GM12878 (cell line): ENCODE results near the gene PLEKHA6. TPM values are rescaled to one million over a fixed set of nuclear protein-coding genes. Genes with fewer than 3 reads are reported as not detected.

Source experiments
- ATAC-seq: fragments of 200-7000 bp; cut with Tn5 transposase; 3 replicates; pipeline ENCODE4 v1.9.1; 2020; ENCODE audit warnings: mild to moderate bottlenecking, moderate library complexity
- BruUV-seq: library from RNA; stranded (reverse); fragments of 400-500 nt; replicated peaks from 2 replicates; lab custom pipeline; 2021; lab: Mats Ljungman, UMichigan
- CTCF ChIA-PET: fragments of 300-600 bp; sonication (Branson Sonifier 250); formaldehyde crosslinking; extraction: SDS; loops from one replicate; lab custom pipeline; 2021; ENCODE audit warnings: inconsistent platforms; lab: Yijun Ruan, JAX
- POLR2A ChIA-PET: fragments of 350-600 bp; formaldehyde crosslinking; extraction: SDS; loops from one replicate; lab custom pipeline; 2021; ENCODE audit warnings: inconsistent platforms; lab: Charles Lee
- RAD21 ChIA-PET: fragments of 300-600 bp; sonication (Branson Sonifier 250); formaldehyde crosslinking; loops from one replicate; lab custom pipeline; 2023; ENCODE audit warnings: antibody characterized with exemption; ENCODE audit not compliant: unreplicated experiment; lab: Charles Lee
- SMC1A ChIA-PET: fragments of 300-600 bp; sonication (Branson Sonifier 250); formaldehyde crosslinking; loops from one replicate; lab custom pipeline; 2023; ENCODE audit not compliant: unreplicated experiment, uncharacterized antibody; lab: Charles Lee
- DNase-seq: peaks from one replicate; pipeline ENCODE4 v3.0.0-alpha.2; 2011; ENCODE audit warnings: low read depth, low spot score
- FAIRE-seq: peaks from 3 replicates; lab custom pipeline; 2011; peaks lifted over from hg19 to GRCh38; lab: Jason Lieb, UNC
- H2AFZ ChIP-seq: 2 replicates; pipeline ENCODE4 v1.6.0; 2011; ENCODE audit warnings: low read depth, low read length, control low read depth; ENCODE audit not compliant: control insufficient read depth
- H3K27ac ChIP-seq: 2 replicates; pipeline ENCODE4 v1.5.1; 2011; ENCODE audit warnings: control low read depth; ENCODE audit not compliant: control insufficient read depth, insufficient read depth
- H3K27me3 ChIP-seq, 2 experiments: replicated peaks in 1 of 2; 2 replicates each; pipeline versions ENCODE4 v1.6.0 to v1.6.1; 2011; ENCODE audit warnings: low read length in 1 of 2; ENCODE audit not compliant: control insufficient read depth in 2 of 2, insufficient read depth in 2 of 2
- H3K36me3 ChIP-seq, 2 experiments: 2 replicates each; pipeline ENCODE4 v1.5.1; 2011; ENCODE audit warnings: low read length in 1 of 2; ENCODE audit not compliant: control insufficient read depth in 2 of 2, insufficient read depth in 2 of 2
- H3K4me1 ChIP-seq: 2 replicates; pipeline ENCODE4 v1.6.1; 2011; ENCODE audit warnings: mild to moderate bottlenecking, low read length, moderate library complexity, mixed read lengths; ENCODE audit not compliant: control insufficient read depth, insufficient read depth
- H3K4me2 ChIP-seq: 2 replicates; pipeline ENCODE4 v1.6.0; 2011; ENCODE audit warnings: control low read depth; ENCODE audit not compliant: control insufficient read depth, insufficient read depth
- H3K4me3 ChIP-seq: fragments of 200-600 bp; sonication (generic); 2 replicates; pipeline ENCODE4 v1.5.1; 2016
- H3K79me2 ChIP-seq: 2 replicates; pipeline ENCODE4 v1.6.0; 2011; ENCODE audit warnings: low read length; ENCODE audit not compliant: control insufficient read depth, insufficient read depth
- H3K9ac ChIP-seq: 2 replicates; pipeline ENCODE4 v1.8.0; 2011; ENCODE audit warnings: low read length, control low read depth, mixed read lengths; ENCODE audit not compliant: control insufficient read depth, insufficient read depth
- H3K9me3 ChIP-seq: replicated peaks from 3 replicates; pipeline ENCODE4 v1.5.1; 2011; ENCODE audit warnings: mild to moderate bottlenecking, low read length; ENCODE audit not compliant: control insufficient read depth, insufficient read depth
- H4K20me1 ChIP-seq: 2 replicates; pipeline ENCODE4 v1.6.0; 2011; ENCODE audit not compliant: control insufficient read depth, insufficient read depth
- BHLHE40 ChIP-seq, 2 experiments: fragments of 450-650 bp in 1 of 2; IDR thresholded peaks; 2 replicates each; pipeline ENCODE4 v1.6.1; 2011 to 2017; ENCODE audit warnings: low read depth in 2 of 2, borderline replicate concordance in 1 of 2, improper control_type of control experiment in 1 of 2, low read length in 1 of 2, mild to moderate bottlenecking in 1 of 2
- FOXM1 ChIP-seq: IDR thresholded peaks from 2 replicates; pipeline ENCODE4 v1.6.1; 2012; ENCODE audit warnings: low read depth, mild to moderate bottlenecking, inconsistent platforms, low read length, moderate library complexity
- MEF2B ChIP-seq: fragments of 450-650 bp; IDR thresholded peaks from 2 replicates; pipeline ENCODE4 v1.6.1; 2018; ENCODE audit warnings: mild to moderate bottlenecking, moderate library complexity; ENCODE audit not compliant: partially characterized antibody, poor library complexity, severe bottlenecking
- ZBED1 ChIP-seq: IDR thresholded peaks from 2 replicates; pipeline ENCODE4 v1.6.1; 2016; ENCODE audit warnings: borderline replicate concordance
- ZNF24 ChIP-seq: fragments of 450-650 bp; IDR thresholded peaks from 2 replicates; pipeline ENCODE4 v1.6.1; 2017; ENCODE audit warnings: antibody characterized with exemption, mild to moderate bottlenecking
- WGBS: methylation state at CpG from one replicate; pipeline ENCODE4 v1.1.6; 2016; ENCODE audit warnings: low lambda C conversion rate; ENCODE audit not compliant: insufficient replicate concordance, insufficient coverage; ENCODE audit errors: missing lambda C conversion rate; 5-methylcytosine and 5-hydroxymethylcytosine counted together
- in situ Hi-C: fragments of 300-500 bp; cut with MboI; formaldehyde crosslinking; loops from 9 replicates; pipeline ENCODE4 v1.14.3; 2018; ENCODE audit warnings: mixed read lengths
- intact Hi-C: fragments of 100-400 bp; cut with micrococcal nuclease; formaldehyde crosslinking; loops from one replicate; pipeline ENCODE4 v1.14.2; 2022; ENCODE audit not compliant: unreplicated experiment
- polyA plus RNA-seq, 11 experiments: library from polyadenylated mRNA; depleted of rRNA in 4 of 11; unstranded in 6 of 11; stranded (reverse) in 5 of 11; fragments of >200 nt; fragmentation: Nextera tagmentation in 4 of 11; fragmentation: Illumina TruSeq in 1 of 11; extraction: Ambion mirVana in 4 of 11; extraction: Trizol in 1 of 11; gene quantifications; 1 replicate in 1 of 11; 2 replicates in 10 of 11; pipeline versions ENCODE4 v1.2.1 to v1.2.3, GENCODE V29; 2011 to 2016; ENCODE audit warnings: inconsistent platforms in 2 of 11, missing spikeins in 2 of 11, low read depth in 1 of 11
- total RNA-seq, 4 experiments: library from RNA; depleted of rRNA in 3 of 4; stranded (reverse); fragments of >200 nt in 3 of 4; fragmentation: Illumina TruSeq in 1 of 4; extraction: Trizol in 1 of 4; gene quantifications; 2 replicates each; pipeline versions ENCODE4 v1.2.1 to v1.2.3, GENCODE V29; 2013 to 2021
- TF ChIP-seq, protein P1 (sequence below): fragments of 450-650 bp; IDR thresholded peaks from 2 replicates; pipeline ENCODE4 v1.6.1; 2018; ENCODE audit warnings: mild to moderate bottlenecking, low read depth, moderate library complexity; ENCODE audit not compliant: partially characterized antibody
- TF ChIP-seq, protein P2 (sequence below): fragments of 150-350 bp; IDR thresholded peaks from 2 replicates; pipeline ENCODE4 v1.6.1; 2016; ENCODE audit warnings: low read depth, low read length
- TF ChIP-seq, protein P3 (sequence below): fragments of 450-650 bp; IDR thresholded peaks from 2 replicates; pipeline ENCODE4 v1.6.1; 2017; ENCODE audit warnings: mild to moderate bottlenecking, moderate library complexity

PLEKHA6 gene
- total and polyA plus RNA-seq, 10 of the 15 experiments (the other 5 are each of a cell fraction or from before 2014, with no cell fraction given) = 0.04 to 0.81 (median 0.19) TPM; not detected in 4

DNA sequence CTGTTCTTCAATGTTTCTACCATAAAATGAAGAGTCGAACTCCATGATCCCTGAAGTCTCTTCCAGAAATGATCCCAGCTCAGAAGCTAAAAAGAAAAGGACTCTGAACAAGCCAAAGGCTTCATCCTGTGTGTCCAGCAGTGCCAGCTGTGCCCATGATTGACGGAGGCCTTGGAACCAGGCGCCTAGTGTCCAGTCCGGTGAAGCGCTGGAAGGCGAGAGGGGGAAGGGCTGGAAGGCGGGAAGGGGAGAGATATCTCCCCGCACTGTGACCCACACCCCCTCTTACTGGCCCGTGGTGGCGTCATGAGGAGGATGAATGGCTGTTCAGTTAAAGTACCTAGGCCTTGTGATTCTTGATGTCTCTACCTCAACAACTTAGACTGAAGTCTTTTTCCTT is 10.4 kb upstream of the PLEKHA6 start:
- Histone ChIP-seq H3K36me3 (no peaks in the 10 kb centered on the region), H3K4me1 (no peaks in the 10 kb centered on the region), H3K9me3 (no peaks in the 10 kb centered on the region), H4K20me1 (no peaks in the 10 kb centered on the region), H3K27ac (no peak overlapping the region), H3K79me2 (no peaks in the 10 kb centered on the region), H2AFZ (no peak overlapping the region), H3K4me2 (no peak overlapping the region), H3K27me3 (peaks cover 0 to 3% of the 10 kb centered on the region in 2 experiments; a peak in 1 of 4 replicates), H3K4me3 (no peak overlapping the region), H3K9ac (no peak overlapping the region)
- CTCF ChIA-PET = interaction anchor here (0.9 to 17.7 kb wide), 5 partner anchors 26 to 207 kb away, joined by 3 to 297 read pairs (median 4); partner anchors contain the start of gene GOLT1A
- ATAC-seq (no peak), FAIRE-seq (no peak), DNase-seq (no peak)
- TF ChIP-seq MEF2B (no peak), ZBED1 (no peak), FOXM1 (no peak), BHLHE40 (IDR thresholded peaks at IDR 0.05; ENCODE audit: borderline replicate concordance in 1 of 2, low read depth in 2 of 2, low read length in 1 of 2) (no peak), ZNF24 (no peak)
- TF ChIP-seq, protein P1, sequence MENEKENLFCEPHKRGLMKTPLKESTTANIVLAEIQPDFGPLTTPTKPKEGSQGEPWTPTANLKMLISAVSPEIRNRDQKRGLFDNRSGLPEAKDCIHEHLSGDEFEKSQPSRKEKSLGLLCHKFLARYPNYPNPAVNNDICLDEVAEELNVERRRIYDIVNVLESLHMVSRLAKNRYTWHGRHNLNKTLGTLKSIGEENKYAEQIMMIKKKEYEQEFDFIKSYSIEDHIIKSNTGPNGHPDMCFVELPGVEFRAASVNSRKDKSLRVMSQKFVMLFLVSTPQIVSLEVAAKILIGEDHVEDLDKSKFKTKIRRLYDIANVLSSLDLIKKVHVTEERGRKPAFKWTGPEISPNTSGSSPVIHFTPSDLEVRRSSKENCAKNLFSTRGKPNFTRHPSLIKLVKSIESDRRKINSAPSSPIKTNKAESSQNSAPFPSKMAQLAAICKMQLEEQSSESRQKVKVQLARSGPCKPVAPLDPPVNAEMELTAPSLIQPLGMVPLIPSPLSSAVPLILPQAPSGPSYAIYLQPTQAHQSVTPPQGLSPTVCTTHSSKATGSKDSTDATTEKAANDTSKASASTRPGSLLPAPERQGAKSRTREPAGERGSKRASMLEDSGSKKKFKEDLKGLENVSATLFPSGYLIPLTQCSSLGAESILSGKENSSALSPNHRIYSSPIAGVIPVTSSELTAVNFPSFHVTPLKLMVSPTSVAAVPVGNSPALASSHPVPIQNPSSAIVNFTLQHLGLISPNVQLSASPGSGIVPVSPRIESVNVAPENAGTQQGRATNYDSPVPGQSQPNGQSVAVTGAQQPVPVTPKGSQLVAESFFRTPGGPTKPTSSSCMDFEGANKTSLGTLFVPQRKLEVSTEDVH = no peak
- TF ChIP-seq, protein P2, sequence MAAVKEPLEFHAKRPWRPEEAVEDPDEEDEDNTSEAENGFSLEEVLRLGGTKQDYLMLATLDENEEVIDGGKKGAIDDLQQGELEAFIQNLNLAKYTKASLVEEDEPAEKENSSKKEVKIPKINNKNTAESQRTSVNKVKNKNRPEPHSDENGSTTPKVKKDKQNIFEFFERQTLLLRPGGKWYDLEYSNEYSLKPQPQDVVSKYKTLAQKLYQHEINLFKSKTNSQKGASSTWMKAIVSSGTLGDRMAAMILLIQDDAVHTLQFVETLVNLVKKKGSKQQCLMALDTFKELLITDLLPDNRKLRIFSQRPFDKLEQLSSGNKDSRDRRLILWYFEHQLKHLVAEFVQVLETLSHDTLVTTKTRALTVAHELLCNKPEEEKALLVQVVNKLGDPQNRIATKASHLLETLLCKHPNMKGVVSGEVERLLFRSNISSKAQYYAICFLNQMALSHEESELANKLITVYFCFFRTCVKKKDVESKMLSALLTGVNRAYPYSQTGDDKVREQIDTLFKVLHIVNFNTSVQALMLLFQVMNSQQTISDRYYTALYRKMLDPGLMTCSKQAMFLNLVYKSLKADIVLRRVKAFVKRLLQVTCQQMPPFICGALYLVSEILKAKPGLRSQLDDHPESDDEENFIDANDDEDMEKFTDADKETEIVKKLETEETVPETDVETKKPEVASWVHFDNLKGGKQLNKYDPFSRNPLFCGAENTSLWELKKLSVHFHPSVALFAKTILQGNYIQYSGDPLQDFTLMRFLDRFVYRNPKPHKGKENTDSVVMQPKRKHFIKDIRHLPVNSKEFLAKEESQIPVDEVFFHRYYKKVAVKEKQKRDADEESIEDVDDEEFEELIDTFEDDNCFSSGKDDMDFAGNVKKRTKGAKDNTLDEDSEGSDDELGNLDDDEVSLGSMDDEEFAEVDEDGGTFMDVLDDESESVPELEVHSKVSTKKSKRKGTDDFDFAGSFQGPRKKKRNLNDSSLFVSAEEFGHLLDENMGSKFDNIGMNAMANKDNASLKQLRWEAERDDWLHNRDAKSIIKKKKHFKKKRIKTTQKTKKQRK = no peak
- TF ChIP-seq, protein P3, sequence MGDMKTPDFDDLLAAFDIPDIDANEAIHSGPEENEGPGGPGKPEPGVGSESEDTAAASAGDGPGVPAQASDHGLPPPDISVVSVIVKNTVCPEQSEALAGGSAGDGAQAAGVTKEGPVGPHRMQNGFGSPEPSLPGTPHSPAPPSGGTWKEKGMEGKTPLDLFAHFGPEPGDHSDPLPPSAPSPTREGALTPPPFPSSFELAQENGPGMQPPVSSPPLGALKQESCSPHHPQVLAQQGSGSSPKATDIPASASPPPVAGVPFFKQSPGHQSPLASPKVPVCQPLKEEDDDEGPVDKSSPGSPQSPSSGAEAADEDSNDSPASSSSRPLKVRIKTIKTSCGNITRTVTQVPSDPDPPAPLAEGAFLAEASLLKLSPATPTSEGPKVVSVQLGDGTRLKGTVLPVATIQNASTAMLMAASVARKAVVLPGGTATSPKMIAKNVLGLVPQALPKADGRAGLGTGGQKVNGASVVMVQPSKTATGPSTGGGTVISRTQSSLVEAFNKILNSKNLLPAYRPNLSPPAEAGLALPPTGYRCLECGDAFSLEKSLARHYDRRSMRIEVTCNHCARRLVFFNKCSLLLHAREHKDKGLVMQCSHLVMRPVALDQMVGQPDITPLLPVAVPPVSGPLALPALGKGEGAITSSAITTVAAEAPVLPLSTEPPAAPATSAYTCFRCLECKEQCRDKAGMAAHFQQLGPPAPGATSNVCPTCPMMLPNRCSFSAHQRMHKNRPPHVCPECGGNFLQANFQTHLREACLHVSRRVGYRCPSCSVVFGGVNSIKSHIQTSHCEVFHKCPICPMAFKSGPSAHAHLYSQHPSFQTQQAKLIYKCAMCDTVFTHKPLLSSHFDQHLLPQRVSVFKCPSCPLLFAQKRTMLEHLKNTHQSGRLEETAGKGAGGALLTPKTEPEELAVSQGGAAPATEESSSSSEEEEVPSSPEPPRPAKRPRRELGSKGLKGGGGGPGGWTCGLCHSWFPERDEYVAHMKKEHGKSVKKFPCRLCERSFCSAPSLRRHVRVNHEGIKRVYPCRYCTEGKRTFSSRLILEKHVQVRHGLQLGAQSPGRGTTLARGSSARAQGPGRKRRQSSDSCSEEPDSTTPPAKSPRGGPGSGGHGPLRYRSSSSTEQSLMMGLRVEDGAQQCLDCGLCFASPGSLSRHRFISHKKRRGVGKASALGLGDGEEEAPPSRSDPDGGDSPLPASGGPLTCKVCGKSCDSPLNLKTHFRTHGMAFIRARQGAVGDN = no peak
- in situ Hi-C loops = no loop called here
- 51% methylated on average over 10 of the region's 10 CpGs for WGBS
- SMC1A ChIA-PET = interaction anchor here (0.6 to 12.8 kb wide), 7 partner anchors 9 to 207 kb away, joined by 3 to 141 read pairs (median 5); partner anchors contain the start of gene GOLT1A
- intact Hi-C loops = no loop called here
- POLR2A ChIA-PET = interaction anchor here (0.6 kb wide), 1 partner anchor 12 kb away, joined by 3 read pairs; no protein-coding TSS in a partner anchor
- no TSS peak for BruUV-seq
- RAD21 ChIA-PET = interaction anchor here (0.7 to 3.5 kb wide), 2 partner anchors 29 to 139 kb away, joined by 3 to 25 read pairs; no protein-coding TSS in a partner anchor
